A549 (cell line): Measurements from ENCODE around the gene EYA3. TPM values are rescaled to one million over a fixed set of nuclear protein-coding genes. Genes with fewer than 3 reads are reported as not detected.

Experiments used
- ATAC-seq, 2 experiments: fragments of 200-7000 bp in 1 of 2; fragments of >200 bp in 1 of 2; cut with Nextera tagmentation in 1 of 2; cut with Tn5 transposase in 1 of 2; 3 replicates each; pipeline versions ENCODE4 v1.8.0 to v1.9.1; 2018 to 2020; ENCODE audit warnings: mild to moderate bottlenecking in 1 of 2, moderate library complexity in 1 of 2
- CTCF ChIA-PET: fragments of 300-600 bp; sonication (Branson Sonifier 250); formaldehyde crosslinking; extraction: SDS; loops from one replicate; lab custom pipeline; 2021; ENCODE audit warnings: antibody characterized with exemption, inconsistent platforms; lab: Yijun Ruan, JAX
- POLR2A ChIA-PET: fragments of 350-600 bp; formaldehyde crosslinking; extraction: SDS; loops from one replicate; lab custom pipeline; 2021; ENCODE audit warnings: antibody characterized with exemption, inconsistent platforms; lab: Yijun Ruan, JAX
- DNase-seq, 2 experiments: peaks; one replicate each; pipeline versions ENCODE4 v3.0.0 to v3.0.0-alpha.2; 2011 to 2016; ENCODE audit warnings: low read depth in 1 of 2, low spot score in 1 of 2
- FAIRE-seq: peaks from 2 replicates; lab custom pipeline; 2011; peaks lifted over from hg19 to GRCh38; lab: Jason Lieb, UNC
- H3K27ac ChIP-seq, 2 experiments: fragments of >200 bp; sonication (Bioruptor Twin); formaldehyde crosslinking; 3 replicates each; pipeline ENCODE4 v1.5.1; 2016 to 2017
- H3K4me1 ChIP-seq: fragments of >200 bp; sonication (Bioruptor Twin); formaldehyde crosslinking; 3 replicates; pipeline ENCODE4 v1.6.1; 2016
- H3K4me2 ChIP-seq: fragments of >200 bp; sonication (Bioruptor Twin); formaldehyde crosslinking; 3 replicates; pipeline ENCODE4 v1.6.1; 2016
- H3K4me3 ChIP-seq: fragments of >200 bp; sonication (Bioruptor Twin); formaldehyde crosslinking; 3 replicates; pipeline ENCODE4 v1.5.1; 2016
- H3K9me3 ChIP-seq: fragments of >200 bp; sonication (Bioruptor Twin); formaldehyde crosslinking; 3 replicates; pipeline ENCODE4 v1.6.1; 2016
- CBX8 ChIP-seq: fragments of 200-600 bp; sonication (generic); IDR thresholded peaks from 2 replicates; pipeline ENCODE4 v1.6.1; 2016
- CTCF ChIP-seq: fragments of >200 bp; sonication (Bioruptor Twin); formaldehyde crosslinking; IDR thresholded peaks from 3 replicates; pipeline ENCODE4 v1.5.1; 2016
- EHF ChIP-seq: fragments of 250-450 bp; sonication (Bioruptor Pico); IDR thresholded peaks from 2 replicates; pipeline ENCODE4 v1.5.0; 2020; ENCODE audit warnings: mild to moderate bottlenecking
- EHMT2 ChIP-seq: fragments of 200-600 bp; sonication (generic); IDR thresholded peaks from 2 replicates; pipeline ENCODE4 v1.6.1; 2016; ENCODE audit warnings: antibody characterized with exemption, low read depth, mild to moderate bottlenecking, moderate library complexity
- EP300 ChIP-seq, 2 experiments: fragments of >200 bp; sonication (Bioruptor Twin); formaldehyde crosslinking; IDR thresholded peaks; 2 replicates in 1 of 2; 3 replicates in 1 of 2; pipeline ENCODE4 v1.6.1; 2016 to 2017
- FOXS1 ChIP-seq: fragments of 250-450 bp; sonication (Bioruptor Pico); IDR thresholded peaks from 2 replicates; pipeline ENCODE4 v1.5.0; 2020; ENCODE audit warnings: mild to moderate bottlenecking, moderate library complexity
- HOXB13 ChIP-seq: fragments of 250-450 bp; sonication (Bioruptor Pico); IDR thresholded peaks from 2 replicates; pipeline ENCODE4 v1.5.0; 2020; ENCODE audit warnings: low read depth, mild to moderate bottlenecking, moderate library complexity
- PHF8 ChIP-seq: fragments of 200-600 bp; sonication (generic); IDR thresholded peaks from 2 replicates; pipeline ENCODE4 v1.6.1; 2016; ENCODE audit warnings: low read depth, mild to moderate bottlenecking, antibody characterized with exemption, moderate library complexity, borderline replicate concordance
- POLR2A ChIP-seq: IDR thresholded peaks from 2 replicates; pipeline ENCODE4 v1.6.1; 2012; ENCODE audit warnings: mild to moderate bottlenecking, low read length
- RAD21 ChIP-seq, 2 experiments: fragments of >200 bp in 1 of 2; sonication (Bioruptor Twin) in 1 of 2; formaldehyde crosslinking in 1 of 2; IDR thresholded peaks in 1 of 2; conservative IDR thresholded peaks in 1 of 2; 2 replicates in 1 of 2; 3 replicates in 1 of 2; pipeline ENCODE4 v1.6.1; 2012 to 2018; ENCODE audit warnings: inconsistent platforms in 1 of 2
- RCOR1 ChIP-seq: fragments of 150-350 bp; IDR thresholded peaks from 2 replicates; pipeline ENCODE4 v1.6.1; 2014; ENCODE audit warnings: antibody characterized with exemption, low read length, low read depth
- SMC3 ChIP-seq: fragments of >200 bp; sonication (Bioruptor Twin); formaldehyde crosslinking; IDR thresholded peaks from 3 replicates; pipeline ENCODE4 v1.6.1; 2018; ENCODE audit warnings: inconsistent platforms
- TP53 ChIP-seq: fragments of 250-450 bp; sonication (Bioruptor Pico); IDR thresholded peaks from 2 replicates; pipeline ENCODE4 v1.5.0; 2021; ENCODE audit warnings: mild to moderate bottlenecking, moderate library complexity
- WGBS: methylation state at CpG from one replicate; pipeline ENCODE4 v1.1.6; 2017; ENCODE audit errors: missing lambda C conversion rate; 5-methylcytosine and 5-hydroxymethylcytosine counted together
- polyA plus RNA-seq, 4 experiments: library from polyadenylated mRNA; depleted of rRNA in 3 of 4; stranded (reverse); fragments of >200 nt; fragmentation: RNase III in 1 of 4; extraction: RNeasy Plus Mini Kit Qiagen cat#74134 plus additional on column Dnase treatment in 1 of 4; gene quantifications; 2 replicates in 3 of 4; 3 replicates in 1 of 4; pipeline ENCODE4 v1.2.3, GENCODE V29; 2011 to 2017
- TF ChIP-seq, protein P1 (sequence below): fragments of 250-450 bp; sonication (Bioruptor Pico); IDR thresholded peaks from 2 replicates; pipeline ENCODE4 v1.5.0; 2021; ENCODE audit warnings: mild to moderate bottlenecking, moderate library complexity, borderline replicate concordance

EYA3 gene
- polyA plus RNA-seq, 2 of the 4 experiments (the other 2 are of a cell fraction), result 5.7 to 9.3 TPM

- no peak overlapping the region for H3K4me2 ChIP-seq
- no peak overlapping the region for H3K27ac ChIP-seq
- ChIA-PET CTCF (interaction anchor here (2.1 kb wide), 1 partner anchor 112 kb away, joined by 11 read pairs; no protein-coding TSS in a partner anchor), POLR2A (interaction anchor here (0.6 kb wide), 1 partner anchor 153 kb away, joined by 3 read pairs; no protein-coding TSS in a partner anchor)
- WGBS, result 93% methylated on average over 17 of the region's 17 CpGs
- TF ChIP-seq CBX8, result no peak
- no peak for TF ChIP-seq PHF8
- no peak for TF ChIP-seq HOXB13 (CRISPR knock-in tag)
- no peak for TF ChIP-seq EHF (CRISPR knock-in tag)
- no peak for TF ChIP-seq EHMT2
- no peak overlapping the region for H3K4me3 ChIP-seq
- H3K9me3 ChIP-seq, result no peaks in the 10 kb centered on the region
- DNase-seq, result no peak
- ATAC-seq, result no peak
- no peak for FAIRE-seq
- H3K4me1 ChIP-seq, result peaks cover 5% of the 10 kb centered on the region
Observed at GRCh38 chr1:28096210-28097099, 8.0 kb upstream of the EYA3 start.

DNA sequence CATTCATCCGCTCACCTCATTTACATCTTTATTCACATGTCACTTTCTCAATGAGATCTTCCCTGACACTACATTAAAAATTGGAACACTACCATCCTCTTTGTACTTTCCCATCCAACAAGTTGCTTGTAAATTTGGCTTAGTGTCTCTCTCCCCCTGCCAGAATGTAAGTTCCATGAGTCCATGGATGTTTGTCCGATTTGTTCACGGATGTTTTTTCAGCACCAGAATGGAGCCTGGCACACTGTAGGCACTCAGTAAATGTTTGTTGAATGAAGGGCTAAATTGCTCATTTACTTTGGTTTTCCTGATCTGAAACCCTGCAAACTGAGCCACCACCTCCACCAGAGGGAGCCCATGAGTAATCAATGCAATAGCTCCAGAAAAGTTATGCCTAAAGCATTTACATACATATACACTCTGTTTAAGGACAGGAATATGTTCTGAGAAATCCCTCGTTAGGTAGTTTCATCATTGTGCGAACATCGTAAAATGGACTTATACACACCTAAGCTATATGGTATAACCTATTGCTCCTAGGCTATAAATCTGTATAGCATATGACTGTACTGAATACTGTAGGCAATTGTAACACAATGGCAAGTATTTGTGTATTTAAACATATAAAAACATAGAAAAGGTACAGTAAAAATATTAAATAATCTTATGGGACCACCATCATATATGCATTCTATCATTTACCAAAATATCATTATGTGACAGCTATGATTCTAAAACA lies 2.8 kb upstream of the EYA3 start:
- Histone ChIP-seq H3K27ac (peak overlapping the region in 1 of 2 experiments; percentile 19; a peak in 1 of 6 replicates), H3K4me2 (no peak overlapping the region), H3K4me3 (no peak overlapping the region), H3K9me3 (no peaks in the 10 kb centered on the region)
- no peak for FAIRE-seq
- peak in 1 of 2 experiments; percentile 22; a peak in 2 of 6 replicates for ATAC-seq
- POLR2A ChIA-PET, result interaction anchor here (1.4 kb wide), 1 partner anchor 118 kb away, joined by 3 read pairs; no protein-coding TSS in a partner anchor
- WGBS, result 10% methylated on average over 6 of the region's 6 CpGs
- TF ChIP-seq CTCF (peak; percentile 80), EP300 (IDR thresholded peaks at IDR 0.05) (no peak), RAD21 (conservative IDR thresholded peaks at IDR 0.05 in 1 of 2, IDR thresholded peaks at IDR 0.05 in 1 of 2) (peak; percentile 82 to 87), SMC3 (peak; percentile 96)
- TF ChIP-seq, protein P1, sequence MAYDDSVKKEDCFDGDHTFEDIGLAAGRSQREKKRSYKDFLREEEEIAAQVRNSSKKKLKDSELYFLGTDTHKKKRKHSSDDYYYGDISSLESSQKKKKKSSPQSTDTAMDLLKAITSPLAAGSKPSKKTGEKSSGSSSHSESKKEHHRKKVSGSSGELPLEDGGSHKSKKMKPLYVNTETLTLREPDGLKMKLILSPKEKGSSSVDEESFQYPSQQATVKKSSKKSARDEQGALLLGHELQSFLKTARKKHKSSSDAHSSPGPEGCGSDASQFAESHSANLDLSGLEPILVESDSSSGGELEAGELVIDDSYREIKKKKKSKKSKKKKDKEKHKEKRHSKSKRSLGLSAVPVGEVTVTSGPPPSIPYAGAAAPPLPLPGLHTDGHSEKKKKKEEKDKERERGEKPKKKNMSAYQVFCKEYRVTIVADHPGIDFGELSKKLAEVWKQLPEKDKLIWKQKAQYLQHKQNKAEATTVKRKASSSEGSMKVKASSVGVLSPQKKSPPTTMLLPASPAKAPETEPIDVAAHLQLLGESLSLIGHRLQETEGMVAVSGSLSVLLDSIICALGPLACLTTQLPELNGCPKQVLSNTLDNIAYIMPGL (CRISPR knock-in tag), result no peak
- TF ChIP-seq, all 56 proteins: peak for 3
- DNase-seq, result peak; percentile 43 to 63
- H3K4me1 ChIP-seq, result peaks cover 9% of the 10 kb centered on the region; the same call in 2 of the 3 replicates
- CTCF ChIA-PET, result interaction anchor here (0.6 to 8.8 kb wide), 27 partner anchors 10 to 268 kb away, joined by 3 to 144 read pairs (median 5); no protein-coding TSS in a partner anchor

DNA sequence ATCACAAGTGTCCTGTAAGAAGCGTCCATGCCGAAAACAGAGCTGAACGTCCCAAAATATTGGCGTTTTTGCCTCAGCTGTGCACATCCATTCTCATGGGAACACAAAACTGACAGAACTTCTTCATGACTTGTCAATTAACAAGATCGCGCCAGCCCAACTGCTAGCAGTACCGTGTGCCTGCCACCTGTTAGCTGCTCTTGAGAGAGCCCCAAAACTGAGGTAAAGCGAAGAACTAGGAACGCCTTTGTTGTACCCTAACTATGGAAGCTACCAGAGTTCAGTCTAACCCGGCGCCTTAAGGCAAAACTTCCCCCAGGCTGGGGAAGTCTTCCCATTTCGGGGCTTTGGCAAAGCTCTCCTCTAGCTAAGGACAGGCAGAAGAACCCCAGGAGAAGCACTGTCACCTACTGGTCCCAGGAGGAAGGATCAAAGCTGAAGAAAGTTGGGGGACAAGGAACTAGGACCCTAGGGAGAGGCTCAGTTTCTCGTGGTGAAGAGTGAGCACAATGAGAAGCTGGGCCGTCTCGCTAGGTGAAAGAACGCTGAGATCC lies 719 bp downstream of the EYA3 start:
- DNase-seq, result no peak
- no peak for FAIRE-seq

More for the DNA sequence above, 719 bp downstream of the EYA3 start:
- WGBS, result 2% methylated on average over 13 of the region's 16 CpGs
- TF ChIP-seq RAD21 (conservative IDR thresholded peaks at IDR 0.05 in 1 of 2, IDR thresholded peaks at IDR 0.05 in 1 of 2), result peak in 1 of 2 experiments; percentile 22; a peak in 1 of 5 replicates
- no peak for TF ChIP-seq CBX8
- TF ChIP-seq TP53 (CRISPR knock-in tag), result no peak
- no peak for TF ChIP-seq RCOR1
- peak; percentile 15; the same call in 1 of the 3 replicates for TF ChIP-seq CTCF
- no peak for TF ChIP-seq POLR2A
- no peak for TF ChIP-seq FOXS1 (CRISPR knock-in tag)
- CTCF ChIA-PET, result interaction anchor here (0.6 to 8.8 kb wide), 2 partner anchors 124 to 283 kb away, joined by 3 to 144 read pairs; no protein-coding TSS in a partner anchor
- peak overlapping the region; percentile 95 for H3K4me3 ChIP-seq
- POLR2A ChIA-PET, result interaction anchor here (0.6 to 1.9 kb wide), 5 partner anchors 9 to 494 kb away, joined by 3 to 10 read pairs (median 4); no protein-coding TSS in a partner anchor
- H3K9me3 ChIP-seq, result no peaks in the 10 kb centered on the region
- H3K4me1 ChIP-seq, result peaks cover 23% of the 10 kb centered on the region; the same call in 2 of the 3 replicates
- H3K27ac ChIP-seq, result peak overlapping the region; percentile 91 to 92
- H3K4me2 ChIP-seq, result peak overlapping the region; percentile 91
- peak; percentile 32 to 67 for ATAC-seq
